GM19397 (cell line): ENCODE data around the gene GATA5.
"Not testable (repeated sequence)": the region's sequence is repeated elsewhere in the genome, so short reads cannot be mapped to it uniquely, and the experiment has no call there.

Experiments used
- ATAC-seq: cut with Tn5 transposase; IDR thresholded peaks from one replicate; pipeline ENCODE4 v1.9.1; 2021; ENCODE audit warnings: mild to moderate bottlenecking, moderate library complexity; ENCODE audit not compliant: unreplicated experiment

Gene GATA5

DNA sequence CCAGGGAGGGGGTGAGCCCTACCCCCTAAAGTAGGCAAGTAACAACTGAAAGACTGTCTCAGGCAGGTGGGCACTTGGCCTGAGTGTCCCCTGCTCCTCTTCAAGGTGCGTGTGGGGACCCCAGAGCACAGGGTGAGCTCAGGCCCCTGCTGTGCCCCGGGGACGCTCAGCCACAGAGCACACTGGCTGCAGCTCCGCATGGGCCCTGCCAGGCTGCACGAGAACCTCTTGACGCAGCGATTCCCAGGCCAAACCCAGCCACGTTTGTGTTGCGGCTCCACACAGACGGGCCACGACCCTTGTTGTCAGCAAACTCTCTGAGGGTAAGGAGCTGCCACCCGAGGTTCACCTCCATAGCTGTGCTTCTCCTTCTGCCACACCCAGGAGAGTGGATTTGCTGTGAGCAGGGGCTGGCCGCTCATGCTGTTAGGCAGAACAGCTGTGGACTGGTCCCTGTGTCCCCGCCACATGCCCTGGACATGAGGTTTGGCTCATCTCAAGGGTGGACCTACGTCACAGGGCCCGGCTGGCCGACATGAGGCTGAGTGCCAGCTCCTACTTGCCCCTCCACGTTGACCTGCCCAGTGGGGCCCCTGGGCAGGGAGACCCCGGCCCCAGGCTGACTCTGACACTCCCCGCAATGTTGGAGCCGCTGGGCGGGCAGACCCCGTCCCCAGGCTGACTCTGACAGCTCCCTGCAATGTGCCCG, 29.7 kb upstream of the GATA5 start:
- ATAC-seq, result no peak

GRCh38 chr20:62504323-62504722, 28.5 kb upstream of the GATA5 start:
- no peak for ATAC-seq

- ATAC-seq, result no peak
Observed at GRCh38 chr20:62503401-62504178, 27.8 kb upstream of the GATA5 start.

GRCh38 chr20:62502496-62503095, 26.8 kb upstream of the GATA5 start:
- ATAC-seq, result no peak

DNA sequence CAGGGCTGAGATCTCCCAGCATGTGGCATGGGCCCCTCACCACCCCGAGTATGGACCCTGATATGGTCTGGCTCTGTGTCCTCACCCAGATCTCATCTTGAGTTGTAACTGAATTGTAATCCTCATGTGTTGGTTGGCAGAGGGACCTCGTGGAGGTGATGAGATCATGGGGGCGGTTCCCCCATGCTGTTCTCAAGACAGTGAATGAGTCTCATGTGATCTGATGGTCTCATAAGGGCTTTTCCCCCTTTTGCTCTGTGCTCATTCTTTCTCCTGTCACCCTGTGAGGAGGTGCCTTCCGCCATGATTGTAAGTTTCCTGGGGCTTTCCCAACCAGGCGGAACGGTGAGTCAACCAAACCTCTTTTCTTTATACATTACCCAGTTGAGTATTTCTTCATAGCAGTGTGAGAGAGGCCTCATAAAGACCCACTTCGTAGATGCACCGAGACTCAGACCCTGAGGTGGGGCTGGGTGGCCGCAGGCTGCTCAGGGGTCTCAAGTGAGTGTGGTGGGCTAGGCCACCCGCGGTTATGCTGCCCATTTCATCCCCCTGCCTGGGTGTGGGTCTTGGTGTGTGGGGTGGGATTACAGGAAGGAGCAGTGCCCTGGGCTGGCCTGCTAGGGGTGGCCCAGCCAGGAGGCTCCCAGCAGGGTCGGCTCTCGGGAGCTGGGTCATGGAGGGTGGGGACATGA, 26.2 kb upstream of the GATA5 start:
- ATAC-seq, result no peak

- ATAC-seq, result no peak
Observed at GRCh38 chr20:62500237-62500864, 24.6 kb upstream of the GATA5 start.

GRCh38 chr20:62499758-62500236, 24.0 kb upstream of the GATA5 start:
- no peak for ATAC-seq

DNA sequence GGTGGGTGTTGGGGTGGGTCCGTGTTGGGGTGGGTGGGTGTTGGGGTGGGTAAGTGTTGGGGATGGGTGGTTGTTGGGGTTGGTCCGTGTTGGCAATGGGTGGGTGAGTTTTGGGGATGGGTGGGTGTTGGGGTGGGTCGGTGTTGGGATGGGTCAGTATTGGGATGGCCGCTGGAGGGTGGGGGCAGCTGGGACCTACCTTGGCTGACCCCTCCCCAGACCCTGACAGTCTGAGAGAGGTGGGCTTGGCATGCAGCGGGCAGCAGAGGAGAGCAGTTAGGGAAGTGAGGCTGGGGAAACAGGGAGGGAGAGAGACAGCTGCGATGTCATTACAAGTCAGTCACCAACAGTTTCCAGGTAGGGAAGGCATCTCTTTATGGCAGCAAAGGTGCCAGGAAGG, 23.1 kb upstream of the GATA5 start:
- ATAC-seq, result no peak

- no peak for ATAC-seq
Observed at GRCh38 chr20:62496568-62497218, 20.9 kb upstream of the GATA5 start.

- no peak for ATAC-seq
Observed at GRCh38 chr20:62495749-62496567, 20.2 kb upstream of the GATA5 start.

- no peak for ATAC-seq
Observed at GRCh38 chr20:62494980-62495748, 19.4 kb upstream of the GATA5 start.

DNA sequence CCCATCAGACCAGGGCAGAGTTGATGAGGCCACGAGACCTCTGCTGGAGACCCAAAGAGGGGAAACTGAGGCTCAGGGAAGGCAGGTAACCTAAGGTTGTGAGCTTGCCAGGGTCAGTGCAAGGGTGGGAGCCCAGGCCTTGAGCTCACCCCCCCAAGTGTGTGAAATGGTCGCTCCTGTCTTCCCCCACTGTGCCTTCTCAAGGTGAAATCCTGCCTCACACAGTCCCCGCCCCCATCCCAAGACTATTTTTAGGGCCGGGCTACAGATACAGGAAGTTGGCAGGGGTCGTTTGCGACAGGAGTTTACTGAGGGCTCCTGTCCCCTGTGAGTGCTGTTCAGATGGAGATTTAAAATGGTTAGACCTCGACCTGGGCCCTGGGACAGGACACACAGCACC, 18.7 kb upstream of the GATA5 start:
- ATAC-seq, result no peak

- ATAC-seq, result no peak
Observed at GRCh38 chr20:62493886-62494285, 18.1 kb upstream of the GATA5 start.

GRCh38 chr20:62493253-62493885, 17.6 kb upstream of the GATA5 start:
- no peak for ATAC-seq

GRCh38 chr20:62492711-62493110, 16.9 kb upstream of the GATA5 start:
- ATAC-seq, result no peak

GRCh38 chr20:62490783-62491182, 15.0 kb upstream of the GATA5 start:
- not testable (repeated sequence) for ATAC-seq

GRCh38 chr20:62489932-62490263, 14.1 kb upstream of the GATA5 start:
- ATAC-seq, result no peak

- no peak for ATAC-seq
Observed at GRCh38 chr20:62489186-62489931, 13.6 kb upstream of the GATA5 start.
